ENCODE data around the gene PPFIBP1. TPM values are rescaled to one million over a fixed set of nuclear protein-coding genes. Genes with fewer than 3 reads are reported as not detected.

The PPFIBP1 gene
- total RNA-seq, 1 donor, result 20.2 TPM

Other genes starting within 250 kb of the PPFIBP1 start
- gene BMAL2, start 191.4 kb upstream of the PPFIBP1 start, total RNA-seq, result 4.0 TPM
- gene SMCO2, start 77.5 kb upstream of the PPFIBP1 start, total RNA-seq, result not detected
- gene REP15, start 172.2 kb downstream of the PPFIBP1 start, total RNA-seq, result 0.54 TPM
- gene MRPS35, start 186.6 kb downstream of the PPFIBP1 start, total RNA-seq, result 18.9 TPM

Data from hematopoietic multipotent progenitor cell (in vitro differentiated cells).